OCI-LY3 (cell line): ENCODE results near the gene SLC4A4.

Experiments
- CTCF ChIP-seq: fragments of 200-600, 300-600 bp; sonication (generic); IDR thresholded peaks from 2 replicates; pipeline ENCODE4 v1.5.1; 2014; ENCODE audit warnings: antibody characterized with exemption, low read length, low read depth
- EZH2phosphoT487 ChIP-seq: fragments of 200-600 bp; shearing (Covaris generic); IDR thresholded peaks from 2 replicates; pipeline ENCODE4 v1.6.1; 2018; ENCODE audit warnings: antibody characterized with exemption, mixed run types, low read depth

- no peak for TF ChIP-seq CTCF
- no peak for TF ChIP-seq EZH2phosphoT487
Measured at GRCh38 chr4:71468116-71468710, 129.4 kb downstream of the SLC4A4 start.
